HCT116 (cell line): ENCODE measurements around the gene PCNT. TPM values are rescaled to one million over a fixed set of nuclear protein-coding genes. Genes with fewer than 3 reads are reported as not detected.

Experiments
- ATAC-seq: fragments of 200-7000 bp; cut with Tn5 transposase; 2 replicates; pipeline ENCODE4 v1.9.1; 2020; ENCODE audit warnings: mild to moderate bottlenecking, moderate library complexity
- Bru-seq: library from RNA; stranded (reverse); fragments of 400-500 nt; gene quantifications from one replicate; lab custom pipeline; 2021; lab: Mats Ljungman, UMichigan
- BruChase-seq, 2 experiments: library from RNA; stranded (reverse); fragments of 400-500 nt; gene quantifications; one replicate each; lab custom pipeline; 2021; lab: Mats Ljungman, UMichigan
- BruUV-seq: library from RNA; stranded (reverse); fragments of 400-500 nt; replicated peaks from 2 replicates; lab custom pipeline; 2021; lab: Mats Ljungman, UMichigan
- CTCF ChIA-PET: fragments of 300-600 bp; sonication (Branson Sonifier 250); formaldehyde crosslinking; loops from one replicate; lab custom pipeline; 2021; ENCODE audit warnings: antibody characterized with exemption; lab: Charles Lee
- POLR2A ChIA-PET: fragments of 300-600, 350-600 bp; sonication (Branson Sonifier 250); formaldehyde crosslinking; loops from one replicate; lab custom pipeline; 2021; ENCODE audit warnings: antibody characterized with exemption; lab: Charles Lee
- RAD21 ChIA-PET, 2 experiments: fragments of 300-600 bp; sonication (Branson Sonifier 250); formaldehyde crosslinking; loops; one replicate each; lab custom pipeline; 2023; ENCODE audit warnings: low total read pairs in 2 of 2; ENCODE audit not compliant: uncharacterized antibody in 2 of 2, unreplicated experiment in 2 of 2, low non-redundant PET in 1 of 2; lab: Charles Lee
- DNase-seq: peaks from one replicate; pipeline ENCODE4 v3.0.0-alpha.2; 2010; ENCODE audit warnings: low read depth, low spot score
- H2AFZ ChIP-seq: fragments of 200-600 bp; shearing (Covaris generic), sonication (generic); 2 replicates; pipeline ENCODE4 v1.6.1; 2017; ENCODE audit warnings: low read depth, mixed run types, mixed read lengths, antibody characterized with exemption, low read length; ENCODE audit not compliant: poor library complexity, severe bottlenecking
- H3K27ac ChIP-seq: 2 replicates; pipeline ENCODE4 v1.5.1; 2012; ENCODE audit warnings: low read depth, low read length
- H3K27me3 ChIP-seq: fragments of 200-600 bp; sonication (generic); 2 replicates; pipeline ENCODE4 v1.6.1; 2016; ENCODE audit warnings: mixed run types, low read length, mixed read lengths; ENCODE audit not compliant: insufficient read depth
- H3K36me3 ChIP-seq, 2 experiments: fragments of 200-500 bp in 1 of 2; fragments of 200-600 bp in 1 of 2; sonication (Bioruptor generic) in 1 of 2; sonication (generic) in 1 of 2; 2 replicates each; pipeline versions ENCODE4 v1.5.1 to v1.6.1; 2014 to 2016; ENCODE audit warnings: low read length in 2 of 2, inconsistent platforms in 1 of 2, mixed read lengths in 1 of 2, mixed run types in 1 of 2; ENCODE audit not compliant: insufficient read depth in 2 of 2, control insufficient read depth in 1 of 2
- H3K4me1 ChIP-seq, 2 experiments: fragments of 200-600 bp in 1 of 2; sonication (generic) in 1 of 2; 2 replicates each; pipeline versions ENCODE4 v1.5.1 to v1.6.1; 2012 to 2017; ENCODE audit warnings: low read length in 2 of 2, inconsistent platforms in 1 of 2, mild to moderate bottlenecking in 1 of 2, mixed read lengths in 1 of 2, mixed run types in 1 of 2, moderate library complexity in 1 of 2; ENCODE audit not compliant: insufficient read depth in 2 of 2, control insufficient read depth in 1 of 2
- H3K4me2 ChIP-seq: fragments of 200-600 bp; sonication (generic); 2 replicates; pipeline ENCODE4 v1.6.1; 2017; ENCODE audit warnings: mixed run types, low read length, mixed read lengths
- H3K4me3 ChIP-seq, 2 experiments: fragments of 200-600 bp in 1 of 2; sonication (generic) in 1 of 2; replicated peaks in 1 of 2; 2 replicates each; pipeline ENCODE4 v1.5.1; 2011 to 2016; ENCODE audit warnings: low read length in 2 of 2, control low read depth in 1 of 2, low read depth in 1 of 2, mild to moderate bottlenecking in 1 of 2, mixed read lengths in 1 of 2, mixed run types in 1 of 2
- H3K79me2 ChIP-seq: fragments of 200-600 bp; sonication (generic); 2 replicates; pipeline ENCODE4 v1.6.1; 2017; ENCODE audit warnings: mild to moderate bottlenecking, mixed run types, low read length, moderate library complexity, mixed read lengths; ENCODE audit not compliant: insufficient read depth
- H3K9ac ChIP-seq: fragments of 200-600 bp; sonication (generic); 2 replicates; pipeline ENCODE4 v1.6.1; 2016; ENCODE audit warnings: low read length, mixed read lengths
- H3K9me2 ChIP-seq: fragments of 200-600 bp; sonication (generic), shearing (Covaris generic); 2 replicates; pipeline ENCODE4 v1.6.1; 2017; ENCODE audit warnings: mixed run types, mild to moderate bottlenecking, moderate library complexity; ENCODE audit not compliant: insufficient read depth
- H3K9me3 ChIP-seq, 2 experiments: fragments of 200-500 bp in 1 of 2; fragments of 200-600 bp in 1 of 2; sonication (Bioruptor generic) in 1 of 2; sonication (generic) in 1 of 2; 2 replicates each; pipeline ENCODE4 v1.6.1; 2014 to 2017; ENCODE audit warnings: low read length in 2 of 2, mixed read lengths in 2 of 2, inconsistent platforms in 1 of 2, low read depth in 1 of 2, mild to moderate bottlenecking in 1 of 2, mixed run types in 1 of 2, moderate library complexity in 1 of 2; ENCODE audit not compliant: control insufficient read depth in 1 of 2, insufficient read depth in 1 of 2
- H4K20me1 ChIP-seq: fragments of 200-600 bp; sonication (generic), shearing (Covaris generic); 2 replicates; pipeline ENCODE4 v1.6.1; 2017; ENCODE audit warnings: mixed run types, mild to moderate bottlenecking, moderate library complexity; ENCODE audit not compliant: insufficient read depth
- POLR2A ChIP-seq: IDR thresholded peaks from 2 replicates; pipeline ENCODE4 v1.7.0; 2011; ENCODE audit warnings: borderline replicate concordance; ENCODE audit not compliant: insufficient read depth, insufficient read length; ENCODE audit errors: extremely low read depth
- POLR2AphosphoS5 ChIP-seq: IDR thresholded peaks from 2 replicates; pipeline ENCODE4 v1.6.1; 2011; ENCODE audit warnings: mild to moderate bottlenecking, low read depth, low read length, moderate library complexity
- SIN3A ChIP-seq: IDR thresholded peaks from 2 replicates; pipeline ENCODE4 v1.6.1; 2012; ENCODE audit warnings: low read depth
- ZFX ChIP-seq: fragments of 450-650 bp; IDR thresholded peaks from 2 replicates; pipeline ENCODE4 v1.6.1; 2017
- intact Hi-C: fragments of 100-400 bp; cut with micrococcal nuclease; formaldehyde crosslinking; loops from 2 replicates; pipeline ENCODE4 v1.10.0; 2022
- long read RNA-seq: library from polyadenylated mRNA; unstranded; transcript quantifications from one replicate; pipeline ENCODE4 v2.0.0, GENCODE V29; 2021; ENCODE audit not compliant: unreplicated experiment
- polyA plus RNA-seq: library from polyadenylated mRNA; unstranded; fragments of >200 nt; gene quantifications from 2 replicates; pipeline ENCODE4 v1.2.1, GENCODE V29; 2012; ENCODE audit warnings: missing spikeins
- total RNA-seq: library from RNA; stranded (reverse); gene quantifications from one replicate; pipeline ENCODE4 v1.2.1, GENCODE V29; 2021; ENCODE audit not compliant: unreplicated experiment
- TF ChIP-seq, protein P1 (sequence below): IDR thresholded peaks from 2 replicates; pipeline ENCODE4 v1.6.1; 2011; ENCODE audit warnings: mild to moderate bottlenecking, low read length, moderate library complexity; ENCODE audit not compliant: insufficient replicate concordance; ENCODE audit errors: extremely low read depth

PCNT gene, protein sequence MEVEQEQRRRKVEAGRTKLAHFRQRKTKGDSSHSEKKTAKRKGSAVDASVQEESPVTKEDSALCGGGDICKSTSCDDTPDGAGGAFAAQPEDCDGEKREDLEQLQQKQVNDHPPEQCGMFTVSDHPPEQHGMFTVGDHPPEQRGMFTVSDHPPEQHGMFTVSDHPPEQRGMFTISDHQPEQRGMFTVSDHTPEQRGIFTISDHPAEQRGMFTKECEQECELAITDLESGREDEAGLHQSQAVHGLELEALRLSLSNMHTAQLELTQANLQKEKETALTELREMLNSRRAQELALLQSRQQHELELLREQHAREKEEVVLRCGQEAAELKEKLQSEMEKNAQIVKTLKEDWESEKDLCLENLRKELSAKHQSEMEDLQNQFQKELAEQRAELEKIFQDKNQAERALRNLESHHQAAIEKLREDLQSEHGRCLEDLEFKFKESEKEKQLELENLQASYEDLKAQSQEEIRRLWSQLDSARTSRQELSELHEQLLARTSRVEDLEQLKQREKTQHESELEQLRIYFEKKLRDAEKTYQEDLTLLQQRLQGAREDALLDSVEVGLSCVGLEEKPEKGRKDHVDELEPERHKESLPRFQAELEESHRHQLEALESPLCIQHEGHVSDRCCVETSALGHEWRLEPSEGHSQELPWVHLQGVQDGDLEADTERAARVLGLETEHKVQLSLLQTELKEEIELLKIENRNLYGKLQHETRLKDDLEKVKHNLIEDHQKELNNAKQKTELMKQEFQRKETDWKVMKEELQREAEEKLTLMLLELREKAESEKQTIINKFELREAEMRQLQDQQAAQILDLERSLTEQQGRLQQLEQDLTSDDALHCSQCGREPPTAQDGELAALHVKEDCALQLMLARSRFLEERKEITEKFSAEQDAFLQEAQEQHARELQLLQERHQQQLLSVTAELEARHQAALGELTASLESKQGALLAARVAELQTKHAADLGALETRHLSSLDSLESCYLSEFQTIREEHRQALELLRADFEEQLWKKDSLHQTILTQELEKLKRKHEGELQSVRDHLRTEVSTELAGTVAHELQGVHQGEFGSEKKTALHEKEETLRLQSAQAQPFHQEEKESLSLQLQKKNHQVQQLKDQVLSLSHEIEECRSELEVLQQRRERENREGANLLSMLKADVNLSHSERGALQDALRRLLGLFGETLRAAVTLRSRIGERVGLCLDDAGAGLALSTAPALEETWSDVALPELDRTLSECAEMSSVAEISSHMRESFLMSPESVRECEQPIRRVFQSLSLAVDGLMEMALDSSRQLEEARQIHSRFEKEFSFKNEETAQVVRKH (N-terminal part only)
- total RNA-seq = 43.6 TPM
- 19.5 and 24.9 TPM in 2 replicates for polyA plus RNA-seq
- percentile 58 among the genes with signal in this experiment for Bru-seq, nascent RNA
- percentile 75 among the genes with signal in this experiment for BruChase-seq, experiment 1, labeled RNA remaining after a 6-hour chase
- percentile 67 among the genes with signal in this experiment for BruChase-seq, experiment 2, labeled RNA remaining after a 2-hour chase
- long read RNA-seq, partial matches to known transcripts = 35 of 49 reads
- long read RNA-seq, other reads (novel, unspliced or antisense) = 14 of 49 reads

DNA sequence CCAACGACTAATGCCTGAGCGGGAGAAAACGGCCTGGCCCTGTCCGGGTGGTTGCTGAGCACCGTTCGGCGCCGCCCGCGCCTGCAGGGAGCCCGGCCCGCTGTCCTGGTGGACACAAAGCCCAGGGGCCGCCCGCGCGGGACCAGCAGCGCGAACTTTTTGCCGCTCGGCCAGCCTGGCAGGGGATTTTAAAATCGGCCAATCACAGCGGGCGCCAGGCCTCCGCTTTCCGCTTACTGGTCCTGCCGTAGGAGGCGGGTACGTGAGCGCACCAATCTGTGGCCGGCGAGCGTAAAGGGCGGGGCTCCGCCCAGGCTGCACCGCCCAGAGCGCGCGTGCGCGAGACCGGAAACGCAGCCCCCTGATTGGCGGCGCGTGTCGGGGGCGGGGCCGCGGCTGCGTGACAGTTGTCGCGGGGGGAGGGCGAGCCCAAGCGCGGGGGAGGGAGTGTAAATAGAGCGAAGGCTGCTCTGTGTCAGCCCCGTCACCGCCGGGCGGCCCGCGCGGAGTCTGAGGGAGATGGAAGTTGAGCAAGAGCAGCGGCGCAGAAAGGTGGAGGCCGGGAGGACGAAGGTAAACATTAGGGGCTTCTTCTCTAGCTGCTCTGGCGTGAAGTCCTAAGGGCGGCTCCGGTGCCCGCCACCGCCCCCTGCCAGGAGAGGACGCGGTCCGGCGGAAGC is at the start of gene PCNT, which contains the start of gene C21orf58:
Gene PCNT, plus strand, starts transcription at position 447 of the 680 bp plus-strand sequence. Its CDS starts 73 bp downstream, at position 520.
Gene C21orf58, minus strand, starts transcription at position 161 of the 680 bp plus-strand sequence. CDS start 1,132 bp downstream, outside the sequence.
- peak within 1 kb of the TSS; percentile 98 for H3K9ac ChIP-seq
- peaks cover 0 to 10% of the 10 kb centered on the region in 2 experiments; a peak in 3 of 4 replicates for H3K36me3 ChIP-seq
- POLR2A ChIA-PET = no interaction called here
- no peaks in the 10 kb centered on the region for H4K20me1 ChIP-seq
- H3K9me3 ChIP-seq = no peaks in the 10 kb centered on the region
- intact Hi-C loops = loop anchor here (2.0 to 10.0 kb wide), 3 partner anchors 37 to 349 kb away; partner anchors contain the start of genes LSS and YBEY
- peaks cover 54% of the 10 kb centered on the region for H3K79me2 ChIP-seq
- H3K27me3 ChIP-seq = no peaks in the 10 kb centered on the region
- RAD21 ChIA-PET = no interaction called here
- H2AFZ ChIP-seq = no peak within 1 kb of the TSS
- H3K9me2 ChIP-seq = no peaks in the 10 kb centered on the region
- BruUV-seq = no TSS peak
- H3K4me2 ChIP-seq = peak within 1 kb of the TSS; percentile 81
- TF ChIP-seq POLR2AphosphoS5 = peak; percentile 71
- TF ChIP-seq ZFX = peak; percentile 79
- peak; percentile 44 for TF ChIP-seq POLR2A
- no peak for TF ChIP-seq SIN3A
- TF ChIP-seq, protein P1, sequence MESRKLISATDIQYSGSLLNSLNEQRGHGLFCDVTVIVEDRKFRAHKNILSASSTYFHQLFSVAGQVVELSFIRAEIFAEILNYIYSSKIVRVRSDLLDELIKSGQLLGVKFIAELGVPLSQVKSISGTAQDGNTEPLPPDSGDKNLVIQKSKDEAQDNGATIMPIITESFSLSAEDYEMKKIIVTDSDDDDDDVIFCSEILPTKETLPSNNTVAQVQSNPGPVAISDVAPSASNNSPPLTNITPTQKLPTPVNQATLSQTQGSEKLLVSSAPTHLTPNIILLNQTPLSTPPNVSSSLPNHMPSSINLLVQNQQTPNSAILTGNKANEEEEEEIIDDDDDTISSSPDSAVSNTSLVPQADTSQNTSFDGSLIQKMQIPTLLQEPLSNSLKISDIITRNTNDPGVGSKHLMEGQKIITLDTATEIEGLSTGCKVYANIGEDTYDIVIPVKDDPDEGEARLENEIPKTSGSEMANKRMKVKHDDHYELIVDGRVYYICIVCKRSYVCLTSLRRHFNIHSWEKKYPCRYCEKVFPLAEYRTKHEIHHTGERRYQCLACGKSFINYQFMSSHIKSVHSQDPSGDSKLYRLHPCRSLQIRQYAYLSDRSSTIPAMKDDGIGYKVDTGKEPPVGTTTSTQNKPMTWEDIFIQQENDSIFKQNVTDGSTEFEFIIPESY = peak; percentile 22
- peaks cover 20 to 29% of the 10 kb centered on the region in 2 experiments for H3K4me1 ChIP-seq
- peak within 1 kb of the TSS; percentile 89 to 93 for H3K4me3 ChIP-seq
- CTCF ChIA-PET = no interaction called here
- DNase-seq (peak; percentile 93), ATAC-seq (peak; percentile 83)
- peak within 1 kb of the TSS; percentile 96 for H3K27ac ChIP-seq
